Caco-2 (cell line): ENCODE data around the gene NTN1. TPM values are rescaled to one million over a fixed set of nuclear protein-coding genes. Genes with fewer than 3 reads are reported as not detected.
A peak's percentile ranks its signal among the peaks of the same experiment; 100 is the strongest.

Source experiments
- BruUV-seq: library from RNA; stranded (reverse); fragments of 400-500 nt; replicated peaks from 2 replicates; lab custom pipeline; 2021; lab: Mats Ljungman, UMichigan
- CTCF ChIA-PET: fragments of 300-600 bp; sonication (Branson Sonifier 250); formaldehyde crosslinking; loops from one replicate; lab custom pipeline; 2022; ENCODE audit warnings: antibody characterized with exemption; lab: Charles Lee
- POLR2A ChIA-PET: fragments of 300-600 bp; sonication (Branson Sonifier 250); formaldehyde crosslinking; loops from one replicate; lab custom pipeline; 2022; ENCODE audit warnings: antibody characterized with exemption; lab: Charles Lee
- DNase-seq, 2 experiments: peaks; one replicate each; pipeline versions ENCODE4 v3.0.0 to v3.0.0-alpha.2; 2020 to 2022
- H3K27me3 ChIP-seq: replicated peaks from 2 replicates; pipeline ENCODE4 v1.6.0; 2011; ENCODE audit warnings: low read length; ENCODE audit not compliant: control insufficient read depth, insufficient read depth
- H3K36me3 ChIP-seq: 2 replicates; pipeline ENCODE4 v1.5.1; 2011; ENCODE audit warnings: low read length; ENCODE audit not compliant: control insufficient read depth, insufficient read depth
- H3K4me1 ChIP-seq: fragments of 250-450 bp; sonication (Bioruptor Pico); 2 replicates; pipeline ENCODE4 v1.5.1; 2020; ENCODE audit warnings: mild to moderate bottlenecking
- H3K4me3 ChIP-seq: 2 replicates; pipeline ENCODE4 v1.5.1; 2011; ENCODE audit warnings: low read depth, mild to moderate bottlenecking, control low read depth, low read length
- H3K9me3 ChIP-seq: fragments of 250-450 bp; sonication (Bioruptor Pico); 2 replicates; pipeline ENCODE4 v1.5.1; 2020; ENCODE audit warnings: mild to moderate bottlenecking, moderate library complexity
- H3K27ac Mint-ChIP-seq: one replicate; pipeline ENCODE4 v1.8.0; 2022; ENCODE audit warnings: mixed read lengths; ENCODE audit not compliant: unreplicated experiment
- H3K27me3 Mint-ChIP-seq: one replicate; pipeline ENCODE4 v1.8.0; 2022; ENCODE audit warnings: mixed read lengths; ENCODE audit not compliant: insufficient read depth, unreplicated experiment
- H3K36me3 Mint-ChIP-seq: one replicate; pipeline ENCODE4 v1.8.0; 2022; ENCODE audit warnings: mild to moderate bottlenecking, mixed read lengths; ENCODE audit not compliant: insufficient read depth, unreplicated experiment
- H3K4me1 Mint-ChIP-seq: one replicate; pipeline ENCODE4 v1.8.0; 2022; ENCODE audit warnings: low read depth, mixed read lengths; ENCODE audit not compliant: unreplicated experiment
- H3K4me3 Mint-ChIP-seq: one replicate; pipeline ENCODE4 v1.8.0; 2022; ENCODE audit warnings: mild to moderate bottlenecking, moderate library complexity, mixed read lengths; ENCODE audit not compliant: unreplicated experiment
- H3K9me3 Mint-ChIP-seq: one replicate; pipeline ENCODE4 v1.8.0; 2022; ENCODE audit warnings: mixed read lengths; ENCODE audit not compliant: unreplicated experiment
- intact Hi-C: fragments of 100-400 bp; cut with micrococcal nuclease; formaldehyde crosslinking; loops from one replicate; pipeline ENCODE4 v1.10.0; 2022; ENCODE audit not compliant: unreplicated experiment
- total RNA-seq: library from RNA; stranded (reverse); gene quantifications from 2 replicates; pipeline ENCODE4 v1.2.3, GENCODE V29; 2022
- TF ChIP-seq, protein P1 (sequence below), 2 experiments: fragments of 200-600 bp in 1 of 2; IDR thresholded peaks; 1 replicate in 1 of 2; 2 replicates in 1 of 2; pipeline versions ENCODE4 v1.5.1 to v1.8.0; 2011 to 2022; ENCODE audit warnings: antibody characterized with exemption in 1 of 2, control low read depth in 1 of 2, inconsistent platforms in 1 of 2, low read depth in 1 of 2, low read length in 1 of 2, mild to moderate bottlenecking in 1 of 2, moderate library complexity in 1 of 2; ENCODE audit not compliant: insufficient read depth in 1 of 2, severe bottlenecking in 1 of 2, unreplicated experiment in 1 of 2

Gene NTN1
- total RNA-seq, 1 experiment from 2014 or later = 0.88 TPM

DNA sequence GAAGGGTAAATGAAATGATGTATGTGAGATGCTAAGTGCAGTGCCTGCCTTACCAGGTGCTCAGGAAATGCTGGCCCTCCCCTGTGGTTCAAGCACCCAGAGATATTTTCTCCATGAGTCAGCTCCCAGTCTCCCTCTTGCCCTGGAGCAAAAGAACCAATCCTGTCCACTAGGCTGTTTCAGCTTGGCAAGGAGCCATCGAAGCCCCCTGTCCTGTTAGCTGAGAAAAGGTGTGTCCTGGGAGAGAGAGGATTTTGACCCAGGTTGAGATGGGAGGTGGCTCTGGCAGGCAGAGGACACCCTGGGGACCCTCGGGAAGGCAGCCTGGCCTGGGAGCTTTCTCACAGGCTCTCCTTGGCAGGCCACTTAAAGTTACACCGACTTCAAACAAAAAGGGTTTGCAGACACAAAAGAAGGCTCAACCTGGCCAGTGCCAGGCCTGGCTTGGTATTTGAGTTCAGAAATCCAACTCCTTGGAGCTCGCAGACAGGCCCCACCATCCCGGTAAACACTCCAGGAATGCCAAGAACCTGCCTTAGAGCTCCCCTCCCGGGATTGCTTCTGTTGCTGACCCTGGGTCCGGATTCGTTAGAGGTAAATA, 29.6 kb downstream of the NTN1 start:
- POLR2A ChIA-PET = no interaction called here
- peak; percentile 12 to 50 for DNase-seq

DNA sequence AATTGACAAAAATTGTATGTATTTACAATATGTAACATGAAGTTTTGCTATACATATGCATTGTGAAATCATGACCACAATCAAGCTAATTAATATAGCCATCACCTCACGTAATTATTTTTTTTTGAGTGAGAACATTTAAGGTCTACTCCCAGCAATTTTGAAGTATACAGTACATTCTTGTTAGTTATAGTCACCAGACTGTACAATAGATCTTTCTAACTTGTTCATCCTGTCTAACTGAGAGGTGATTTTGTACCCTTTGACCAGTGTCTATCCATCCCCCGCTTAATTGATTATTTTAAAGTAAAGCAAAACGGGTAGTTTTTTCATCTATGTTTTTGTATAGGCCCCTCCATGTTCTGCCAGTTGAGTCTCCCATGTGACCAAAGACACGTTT, 30.3 kb downstream of the NTN1 start:
- BruUV-seq = no TSS peak
- Histone ChIP-seq H3K9me3 (no peaks in the 10 kb centered on the region), H3K4me1 (no peaks in the 10 kb centered on the region), H3K27me3 (no peaks in the 10 kb centered on the region), H3K36me3 (no peaks in the 10 kb centered on the region), H3K4me3 (no peak overlapping the region)
- no peaks in the 10 kb centered on the region for H3K9me3 Mint-ChIP-seq
- intact Hi-C loops = no loop called here
- H3K36me3 Mint-ChIP-seq = no peaks in the 10 kb centered on the region
- H3K27ac Mint-ChIP-seq = no peak overlapping the region
- POLR2A ChIA-PET = no interaction called here
- DNase-seq = no peak
- H3K27me3 Mint-ChIP-seq = no peaks in the 10 kb centered on the region
- no peaks in the 10 kb centered on the region for H3K4me1 Mint-ChIP-seq
- CTCF ChIA-PET = no interaction called here
- no peak overlapping the region for H3K4me3 Mint-ChIP-seq
- TF ChIP-seq, protein P1, sequence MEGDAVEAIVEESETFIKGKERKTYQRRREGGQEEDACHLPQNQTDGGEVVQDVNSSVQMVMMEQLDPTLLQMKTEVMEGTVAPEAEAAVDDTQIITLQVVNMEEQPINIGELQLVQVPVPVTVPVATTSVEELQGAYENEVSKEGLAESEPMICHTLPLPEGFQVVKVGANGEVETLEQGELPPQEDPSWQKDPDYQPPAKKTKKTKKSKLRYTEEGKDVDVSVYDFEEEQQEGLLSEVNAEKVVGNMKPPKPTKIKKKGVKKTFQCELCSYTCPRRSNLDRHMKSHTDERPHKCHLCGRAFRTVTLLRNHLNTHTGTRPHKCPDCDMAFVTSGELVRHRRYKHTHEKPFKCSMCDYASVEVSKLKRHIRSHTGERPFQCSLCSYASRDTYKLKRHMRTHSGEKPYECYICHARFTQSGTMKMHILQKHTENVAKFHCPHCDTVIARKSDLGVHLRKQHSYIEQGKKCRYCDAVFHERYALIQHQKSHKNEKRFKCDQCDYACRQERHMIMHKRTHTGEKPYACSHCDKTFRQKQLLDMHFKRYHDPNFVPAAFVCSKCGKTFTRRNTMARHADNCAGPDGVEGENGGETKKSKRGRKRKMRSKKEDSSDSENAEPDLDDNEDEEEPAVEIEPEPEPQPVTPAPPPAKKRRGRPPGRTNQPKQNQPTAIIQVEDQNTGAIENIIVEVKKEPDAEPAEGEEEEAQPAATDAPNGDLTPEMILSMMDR (IDR thresholded peaks at IDR 0.05; ENCODE audit: insufficient read depth in 1 of 2, low read depth in 1 of 2, low read length in 1 of 2, severe bottlenecking in 1 of 2, unreplicated experiment in 1 of 2) = no peak

More for the DNA sequence above, 29.6 kb downstream of the NTN1 start:
- Mint-ChIP-seq H3K27ac (no peak overlapping the region), H3K4me3 (no peak overlapping the region), H3K27me3 (no peaks in the 10 kb centered on the region), H3K36me3 (no peaks in the 10 kb centered on the region), H3K4me1 (no peaks in the 10 kb centered on the region), H3K9me3 (no peaks in the 10 kb centered on the region)
- no TSS peak for BruUV-seq
- H3K4me3 ChIP-seq = no peak overlapping the region
- H3K9me3 ChIP-seq = no peaks in the 10 kb centered on the region
- intact Hi-C loops = no loop called here
- no peaks in the 10 kb centered on the region for H3K4me1 ChIP-seq
- CTCF ChIA-PET = no interaction called here
- no peaks in the 10 kb centered on the region for H3K27me3 ChIP-seq
- TF ChIP-seq, protein P1 (IDR thresholded peaks at IDR 0.05; ENCODE audit: insufficient read depth in 1 of 2, low read depth in 1 of 2, low read length in 1 of 2, severe bottlenecking in 1 of 2, unreplicated experiment in 1 of 2) = no peak
- H3K36me3 ChIP-seq = no peaks in the 10 kb centered on the region

- H3K36me3 ChIP-seq = no peaks in the 10 kb centered on the region
- TF ChIP-seq, protein P1 (IDR thresholded peaks at IDR 0.05; ENCODE audit: insufficient read depth in 1 of 2, low read depth in 1 of 2, low read length in 1 of 2, severe bottlenecking in 1 of 2, unreplicated experiment in 1 of 2) = no peak
- DNase-seq = no peak
- intact Hi-C loops = no loop called here
- H3K36me3 Mint-ChIP-seq = no peaks in the 10 kb centered on the region
- ChIA-PET CTCF (no interaction called here), POLR2A (no interaction called here)
- H3K27me3 ChIP-seq = no peaks in the 10 kb centered on the region
- H3K27ac Mint-ChIP-seq = no peak overlapping the region
- no peaks in the 10 kb centered on the region for H3K4me1 Mint-ChIP-seq
- no peak overlapping the region for H3K4me3 Mint-ChIP-seq
- H3K27me3 Mint-ChIP-seq = no peaks in the 10 kb centered on the region
- no peaks in the 10 kb centered on the region for H3K4me1 ChIP-seq
- no peak overlapping the region for H3K4me3 ChIP-seq
- H3K9me3 Mint-ChIP-seq = no peaks in the 10 kb centered on the region
- BruUV-seq = no TSS peak
- no peaks in the 10 kb centered on the region for H3K9me3 ChIP-seq
Measured at GRCh38 chr17:9052921-9053320, 31.6 kb downstream of the NTN1 start.
